Neural cell (in vitro differentiated cells): ENCODE data around the gene CDK11B.
"Not testable (repeated sequence)": the region's sequence is repeated elsewhere in the genome, so short reads cannot be mapped to it uniquely, and the experiment has no call there.

Source experiments
- EZH2 ChIP-seq: fragments of 200-600, 300-800 bp; shearing (Covaris generic), sonication (generic); IDR thresholded peaks from 2 replicates; pipeline ENCODE4 v1.6.1; 2014; ENCODE audit warnings: antibody characterized with exemption, low read length, borderline replicate concordance, mild to moderate bottlenecking; ENCODE audit not compliant: insufficient read depth, poor library complexity, severe bottlenecking
- POLR2AphosphoS5 ChIP-seq: IDR thresholded peaks from 2 replicates; pipeline ENCODE4 v1.6.1; 2012
- TF ChIP-seq, protein P1 (sequence below): fragments of 450-650 bp; IDR thresholded peaks from 2 replicates; pipeline ENCODE4 v1.5.1; 2014; ENCODE audit warnings: antibody characterized with exemption, mild to moderate bottlenecking, moderate library complexity; ENCODE audit not compliant: poor library complexity, severe bottlenecking

DNA sequence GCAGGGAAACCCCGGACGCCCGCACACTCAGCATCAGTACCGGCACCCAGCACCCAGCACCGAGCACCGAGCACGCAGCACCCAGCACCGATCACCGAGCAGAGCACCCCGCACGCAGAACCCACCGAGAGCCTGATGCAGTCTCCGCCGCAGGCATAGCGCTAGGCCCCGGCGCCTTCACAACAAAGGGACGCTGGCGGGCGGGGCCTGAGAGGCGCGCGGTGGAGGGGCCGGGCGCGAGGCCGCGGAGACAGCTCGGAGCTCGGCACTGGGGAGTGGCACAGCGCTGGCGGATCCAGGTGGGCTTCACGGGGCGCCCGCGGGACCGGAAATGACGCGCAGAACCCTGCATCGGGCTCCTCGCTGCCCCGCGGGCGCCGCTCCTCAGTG lies 33.5 kb upstream of the CDK11B start:
- TF ChIP-seq POLR2AphosphoS5, EZH2: not testable (repeated sequence)
- TF ChIP-seq, protein P1, sequence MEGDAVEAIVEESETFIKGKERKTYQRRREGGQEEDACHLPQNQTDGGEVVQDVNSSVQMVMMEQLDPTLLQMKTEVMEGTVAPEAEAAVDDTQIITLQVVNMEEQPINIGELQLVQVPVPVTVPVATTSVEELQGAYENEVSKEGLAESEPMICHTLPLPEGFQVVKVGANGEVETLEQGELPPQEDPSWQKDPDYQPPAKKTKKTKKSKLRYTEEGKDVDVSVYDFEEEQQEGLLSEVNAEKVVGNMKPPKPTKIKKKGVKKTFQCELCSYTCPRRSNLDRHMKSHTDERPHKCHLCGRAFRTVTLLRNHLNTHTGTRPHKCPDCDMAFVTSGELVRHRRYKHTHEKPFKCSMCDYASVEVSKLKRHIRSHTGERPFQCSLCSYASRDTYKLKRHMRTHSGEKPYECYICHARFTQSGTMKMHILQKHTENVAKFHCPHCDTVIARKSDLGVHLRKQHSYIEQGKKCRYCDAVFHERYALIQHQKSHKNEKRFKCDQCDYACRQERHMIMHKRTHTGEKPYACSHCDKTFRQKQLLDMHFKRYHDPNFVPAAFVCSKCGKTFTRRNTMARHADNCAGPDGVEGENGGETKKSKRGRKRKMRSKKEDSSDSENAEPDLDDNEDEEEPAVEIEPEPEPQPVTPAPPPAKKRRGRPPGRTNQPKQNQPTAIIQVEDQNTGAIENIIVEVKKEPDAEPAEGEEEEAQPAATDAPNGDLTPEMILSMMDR: not testable (repeated sequence)
